Astrocyte (in vitro differentiated cells and primary cell): Measurements from ENCODE around the gene TENT5C. TPM values are rescaled to one million over a fixed set of nuclear protein-coding genes. Genes with fewer than 3 reads are reported as not detected.

ENCODE experiments used
- DNase-seq: peaks from one replicate; pipeline ENCODE4 v3.0.0-alpha.2; 2010; ENCODE audit warnings: low read depth
- FAIRE-seq: peaks from 2 replicates; lab custom pipeline; 2011; peaks lifted over from hg19 to GRCh38; lab: Jason Lieb, UNC
- H2AFZ ChIP-seq: 2 replicates; pipeline ENCODE4 v1.6.0; 2012; ENCODE audit warnings: low read depth, low read length, inconsistent platforms
- H3K27ac ChIP-seq: 2 replicates; pipeline ENCODE4 v1.5.1; 2011; ENCODE audit warnings: low read depth, low read length, inconsistent platforms
- H3K27me3 ChIP-seq: 2 replicates; pipeline ENCODE4 v1.6.0; 2011; ENCODE audit warnings: low read length, inconsistent platforms; ENCODE audit not compliant: insufficient read depth
- H3K36me3 ChIP-seq: 2 replicates; pipeline ENCODE4 v1.5.1; 2011; ENCODE audit warnings: low read length, inconsistent platforms; ENCODE audit not compliant: insufficient read depth
- H3K4me1 ChIP-seq: 2 replicates; pipeline ENCODE4 v1.5.1; 2011; ENCODE audit warnings: low read length, inconsistent platforms; ENCODE audit not compliant: insufficient read depth
- H3K4me2 ChIP-seq: 2 replicates; pipeline ENCODE4 v1.6.0; 2012; ENCODE audit warnings: low read length, inconsistent platforms
- H3K4me3 ChIP-seq: 2 replicates; pipeline ENCODE4 v1.5.1; 2011; ENCODE audit warnings: low read depth, mild to moderate bottlenecking, low read length, inconsistent platforms; ENCODE audit not compliant: insufficient read depth
- H3K79me2 ChIP-seq: 2 replicates; pipeline ENCODE4 v1.6.0; 2012; ENCODE audit warnings: mild to moderate bottlenecking, low read length, inconsistent platforms; ENCODE audit not compliant: insufficient read depth
- H3K9ac ChIP-seq: 2 replicates; pipeline ENCODE4 v1.6.0; 2012; ENCODE audit warnings: mild to moderate bottlenecking, low read length, inconsistent platforms
- H3K9me3 ChIP-seq: 2 replicates; pipeline ENCODE4 v1.5.1; 2012; ENCODE audit warnings: low read depth, mild to moderate bottlenecking, low read length, inconsistent platforms; ENCODE audit not compliant: insufficient read depth
- H4K20me1 ChIP-seq: 2 replicates; pipeline ENCODE4 v1.6.0; 2012; ENCODE audit warnings: low read length, inconsistent platforms; ENCODE audit not compliant: insufficient read depth
- H3K27ac Mint-ChIP-seq: one replicate; pipeline ENCODE4 v1.8.0; 2021; ENCODE audit warnings: mild to moderate bottlenecking, mixed read lengths; ENCODE audit not compliant: unreplicated experiment
- H3K27me3 Mint-ChIP-seq: one replicate; pipeline ENCODE4 v1.8.0; 2021; ENCODE audit warnings: low read depth, mixed read lengths; ENCODE audit not compliant: unreplicated experiment
- H3K36me3 Mint-ChIP-seq: one replicate; pipeline ENCODE4 v1.8.0; 2021; ENCODE audit warnings: low read depth, mixed read lengths; ENCODE audit not compliant: unreplicated experiment
- H3K4me1 Mint-ChIP-seq: one replicate; pipeline ENCODE4 v1.8.0; 2021; ENCODE audit warnings: low read depth, mixed read lengths; ENCODE audit not compliant: unreplicated experiment
- H3K4me3 Mint-ChIP-seq: one replicate; pipeline ENCODE4 v1.8.0; 2021; ENCODE audit warnings: mild to moderate bottlenecking, moderate library complexity, mixed read lengths; ENCODE audit not compliant: unreplicated experiment
- H3K9me3 Mint-ChIP-seq: one replicate; pipeline ENCODE4 v1.8.0; 2021; ENCODE audit warnings: mild to moderate bottlenecking, mixed read lengths; ENCODE audit not compliant: unreplicated experiment
- EZH2 ChIP-seq: IDR thresholded peaks from 2 replicates; pipeline ENCODE4 v1.6.1; 2012; ENCODE audit warnings: mild to moderate bottlenecking, low read length, inconsistent platforms; ENCODE audit not compliant: insufficient read depth
- total RNA-seq: library from RNA; stranded (reverse); gene quantifications from 2 replicates; pipeline ENCODE4 v1.2.1, GENCODE V29; 2021
- TF ChIP-seq, protein P1 (sequence below): IDR thresholded peaks from 2 replicates; pipeline ENCODE4 v1.5.1; 2011; ENCODE audit warnings: low read depth, mild to moderate bottlenecking, inconsistent platforms, low read length, moderate library complexity; ENCODE audit not compliant: insufficient read depth

Gene TENT5C
- total RNA-seq, 1 donor from 2014 or later: 0.77 TPM

DNA sequence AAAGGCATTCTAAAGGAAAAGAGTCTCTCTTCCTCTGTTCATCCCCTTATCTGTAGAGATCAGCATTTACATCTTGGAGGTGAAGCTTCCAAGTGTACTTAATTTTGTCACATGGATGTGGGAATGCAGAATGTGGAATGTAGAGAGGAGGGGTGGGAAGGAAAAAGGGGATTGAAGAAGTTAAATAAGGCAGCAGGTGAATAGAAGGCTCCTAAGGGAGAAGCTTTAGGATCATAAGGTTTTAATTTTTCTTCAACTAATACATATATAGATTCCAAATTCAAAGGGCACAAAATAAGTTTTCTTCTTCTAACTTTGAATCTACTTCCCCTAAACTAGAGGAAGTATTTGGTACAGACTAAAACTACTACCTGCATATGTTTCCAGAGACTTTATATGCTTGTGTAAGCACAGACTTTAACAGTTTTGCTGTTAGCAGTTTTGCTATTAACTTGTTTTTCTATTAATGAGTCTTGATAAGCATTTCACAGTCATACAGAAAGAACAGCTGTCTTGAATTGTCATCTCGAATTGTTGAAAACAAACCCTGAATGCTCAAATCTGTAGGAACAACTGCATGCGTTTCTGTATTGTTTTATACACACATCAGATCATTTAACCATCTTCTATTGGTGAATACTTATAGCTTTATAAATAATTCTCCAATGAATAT lies 12.7 kb downstream of the TENT5C start:
- peaks cover 20% of the 10 kb centered on the region for H3K4me1 Mint-ChIP-seq
- H3K79me2 ChIP-seq: no peaks in the 10 kb centered on the region
- no peak overlapping the region for H2AFZ ChIP-seq
- no peak overlapping the region for H3K4me3 Mint-ChIP-seq
- H3K9me3 ChIP-seq: no peaks in the 10 kb centered on the region
- no peak overlapping the region for H3K27ac ChIP-seq
- FAIRE-seq (no peak), DNase-seq (no peak)
- H3K9ac ChIP-seq: no peak overlapping the region
- H3K27me3 ChIP-seq: no peaks in the 10 kb centered on the region
- no peaks in the 10 kb centered on the region for H3K36me3 ChIP-seq
- H3K36me3 Mint-ChIP-seq: peaks cover 3% of the 10 kb centered on the region
- no peak for TF ChIP-seq EZH2
- TF ChIP-seq, protein P1, sequence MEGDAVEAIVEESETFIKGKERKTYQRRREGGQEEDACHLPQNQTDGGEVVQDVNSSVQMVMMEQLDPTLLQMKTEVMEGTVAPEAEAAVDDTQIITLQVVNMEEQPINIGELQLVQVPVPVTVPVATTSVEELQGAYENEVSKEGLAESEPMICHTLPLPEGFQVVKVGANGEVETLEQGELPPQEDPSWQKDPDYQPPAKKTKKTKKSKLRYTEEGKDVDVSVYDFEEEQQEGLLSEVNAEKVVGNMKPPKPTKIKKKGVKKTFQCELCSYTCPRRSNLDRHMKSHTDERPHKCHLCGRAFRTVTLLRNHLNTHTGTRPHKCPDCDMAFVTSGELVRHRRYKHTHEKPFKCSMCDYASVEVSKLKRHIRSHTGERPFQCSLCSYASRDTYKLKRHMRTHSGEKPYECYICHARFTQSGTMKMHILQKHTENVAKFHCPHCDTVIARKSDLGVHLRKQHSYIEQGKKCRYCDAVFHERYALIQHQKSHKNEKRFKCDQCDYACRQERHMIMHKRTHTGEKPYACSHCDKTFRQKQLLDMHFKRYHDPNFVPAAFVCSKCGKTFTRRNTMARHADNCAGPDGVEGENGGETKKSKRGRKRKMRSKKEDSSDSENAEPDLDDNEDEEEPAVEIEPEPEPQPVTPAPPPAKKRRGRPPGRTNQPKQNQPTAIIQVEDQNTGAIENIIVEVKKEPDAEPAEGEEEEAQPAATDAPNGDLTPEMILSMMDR: no peak
- no peaks in the 10 kb centered on the region for H3K9me3 Mint-ChIP-seq
- no peak overlapping the region for H3K4me3 ChIP-seq
- peaks cover 36% of the 10 kb centered on the region for H3K27me3 Mint-ChIP-seq
- H4K20me1 ChIP-seq: no peaks in the 10 kb centered on the region
- no peaks in the 10 kb centered on the region for H3K4me1 ChIP-seq
- H3K4me2 ChIP-seq: no peak overlapping the region
- no peak overlapping the region for H3K27ac Mint-ChIP-seq

DNA sequence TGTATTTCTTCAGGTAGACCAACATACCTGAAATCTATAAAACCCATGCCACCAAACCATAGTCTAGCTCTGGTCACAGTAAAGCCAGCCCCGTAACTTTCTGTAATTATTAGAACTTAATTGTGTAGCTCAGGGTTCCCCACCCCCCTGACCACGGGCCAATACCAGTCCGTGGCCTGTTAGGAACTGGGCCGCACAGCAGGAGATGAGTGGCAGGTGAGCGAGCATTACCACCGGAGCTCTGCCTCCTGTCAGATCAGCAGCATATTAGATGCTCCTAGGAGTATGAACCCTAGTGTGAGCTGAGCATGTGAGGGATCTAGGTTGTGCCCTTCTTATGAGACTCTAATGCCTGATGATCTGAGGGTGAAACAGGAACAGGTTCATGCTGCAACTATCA lies 14.6 kb downstream of the TENT5C start:
- Histone ChIP-seq H3K79me2 (no peaks in the 10 kb centered on the region), H3K36me3 (no peaks in the 10 kb centered on the region), H2AFZ (no peak overlapping the region), H3K9me3 (no peaks in the 10 kb centered on the region), H4K20me1 (no peaks in the 10 kb centered on the region), H3K4me1 (no peaks in the 10 kb centered on the region), H3K9ac (no peak overlapping the region), H3K4me3 (no peak overlapping the region), H3K27ac (no peak overlapping the region), H3K27me3 (peaks cover 2% of the 10 kb centered on the region), H3K4me2 (no peak overlapping the region)
- TF ChIP-seq, protein P1: no peak
- no peak for TF ChIP-seq EZH2
- Mint-ChIP-seq H3K9me3 (no peaks in the 10 kb centered on the region), H3K36me3 (peaks cover 6% of the 10 kb centered on the region), H3K4me3 (no peak overlapping the region), H3K27me3 (peaks cover 45% of the 10 kb centered on the region), H3K27ac (no peak overlapping the region), H3K4me1 (peaks cover 3% of the 10 kb centered on the region)
- FAIRE-seq (no peak), DNase-seq (no peak)

DNA sequence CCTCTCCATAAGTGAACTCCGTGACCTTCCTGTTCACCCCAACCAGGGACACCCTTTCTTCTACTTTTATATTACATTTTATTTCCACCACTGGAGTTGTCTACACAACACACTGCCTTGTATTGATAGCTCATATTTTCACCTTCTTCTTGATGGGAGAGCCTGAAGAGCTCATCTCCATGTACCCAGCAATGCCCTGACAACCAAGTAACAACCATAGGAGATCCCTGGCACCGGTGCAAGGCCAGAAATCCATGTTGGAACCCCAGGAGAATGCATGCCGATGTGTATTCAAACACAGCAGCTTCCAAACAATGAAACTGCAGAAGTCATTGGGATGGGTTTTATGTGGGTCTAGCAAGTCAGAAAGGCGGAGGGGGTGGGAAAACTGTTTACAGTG lies 15.5 kb downstream of the TENT5C start:
- DNase-seq (no peak), FAIRE-seq (no peak)
- Histone ChIP-seq H3K9me3 (no peaks in the 10 kb centered on the region), H3K27me3 (peaks cover 2% of the 10 kb centered on the region), H3K4me3 (no peak overlapping the region), H2AFZ (no peak overlapping the region), H3K4me2 (no peak overlapping the region), H4K20me1 (no peaks in the 10 kb centered on the region), H3K79me2 (no peaks in the 10 kb centered on the region), H3K9ac (no peak overlapping the region), H3K4me1 (no peaks in the 10 kb centered on the region), H3K36me3 (no peaks in the 10 kb centered on the region), H3K27ac (no peak overlapping the region)
- no peaks in the 10 kb centered on the region for H3K9me3 Mint-ChIP-seq
- no peak overlapping the region for H3K27ac Mint-ChIP-seq
- no peak overlapping the region for H3K4me3 Mint-ChIP-seq
- H3K4me1 Mint-ChIP-seq: no peaks in the 10 kb centered on the region
- TF ChIP-seq EZH2: no peak
- TF ChIP-seq, protein P1: no peak
- H3K27me3 Mint-ChIP-seq: peaks cover 44% of the 10 kb centered on the region
- H3K36me3 Mint-ChIP-seq: peaks cover 6% of the 10 kb centered on the region
